Right lobe of liver (tissue), 6 donors: Measurements from ENCODE around the gene SHISAL2A. TPM values are rescaled to one million over a fixed set of nuclear protein-coding genes. Genes with fewer than 3 reads are reported as not detected.

ENCODE experiments used
- ATAC-seq, 4 donors: fragments of 200-7000 bp; cut with Tn5 transposase; one replicate each; pipeline ENCODE4 v1.9.1; 2020; ENCODE audit warnings: mild to moderate bottlenecking in 4 of 4, moderate library complexity in 4 of 4
- DNase-seq, 3 donors: peaks; one replicate each; pipeline ENCODE4 v3.0.0-alpha.2; 2020
- H3K27ac ChIP-seq, 3 donors: fragments of 200-600 bp; one replicate each; pipeline ENCODE4 v1.8.0; 2022
- H3K27me3 ChIP-seq, 2 donors: fragments of 200-600 bp; one replicate each; pipeline ENCODE4 v1.8.0; 2022
- H3K36me3 ChIP-seq, 4 donors: fragments of 200-600 bp; sonication (generic) in 1 of 4; one replicate each; pipeline versions ENCODE4 v1.5.1 to v1.8.0; 2017 to 2022; ENCODE audit warnings: control low read depth in 1 of 4
- H3K4me1 ChIP-seq, 4 donors: fragments of 200-600 bp; sonication (generic) in 1 of 4; one replicate each; pipeline versions ENCODE4 v1.5.1 to v1.8.0; 2017 to 2022; ENCODE audit warnings: control low read depth in 1 of 4
- H3K4me3 ChIP-seq, 3 donors: fragments of 200-600 bp; one replicate each; pipeline ENCODE4 v1.8.0; 2022
- H3K9me3 ChIP-seq, 4 donors: fragments of 200-600 bp; sonication (generic) in 1 of 4; one replicate each; pipeline versions ENCODE4 v1.5.1 to v1.8.0; 2017 to 2022; ENCODE audit warnings: control low read depth in 1 of 4
- CTCF ChIP-seq, 4 donors: fragments of 200-600 bp in 3 of 4; fragments of 450-650 bp in 1 of 4; IDR thresholded peaks; one replicate each; pipeline versions ENCODE4 v1.5.1 to v1.8.0; 2016 to 2022; ENCODE audit warnings: antibody characterized with exemption in 4 of 4, mild to moderate bottlenecking in 2 of 4
- POLR2A ChIP-seq: fragments of 450-650 bp; IDR thresholded peaks from one replicate; pipeline ENCODE4 v1.6.1; 2017; ENCODE audit warnings: antibody characterized with exemption, mild to moderate bottlenecking
- WGBS: methylation state at CpG from one replicate; pipeline ENCODE4 v1.1.6; 2018; ENCODE audit warnings: low coverage, low lambda C conversion rate; ENCODE audit not compliant: insufficient coverage; ENCODE audit errors: missing lambda C conversion rate; 5-methylcytosine and 5-hydroxymethylcytosine counted together
- intact Hi-C, 2 donors: fragments of 100-400 bp; cut with DNase I; formaldehyde crosslinking; loops; one replicate each; pipeline versions ENCODE4 v1.11.2 to v1.14.1; 2022
- total RNA-seq, 6 experiments: library from RNA; depleted of rRNA in 2 of 6; stranded (reverse); fragments of >200 nt in 2 of 6; fragmentation: NEBNext Ultra II Directional in 3 of 6; extraction: Animal tissue kit (Norgen Biotek cat#: 25700) in 3 of 6; gene quantifications; one replicate each; pipeline versions ENCODE4 v1.1.0 to v1.2.4, GENCODE V29; 2016 to 2023
- donor health status: DM: no; HTN: yes; CAD: no.
- donor health status: DM: no; HTN: no; CAD: no.
- donor health status: DM: no; HTN: no; CAD: no.
- donor health status: DM: no; HTN: yes; CAD: no.
- donor health status: DM: no; HTN: yes; CAD: no.

SHISAL2A gene
- total RNA-seq, 6 experiments from 2014 or later = not detected

- H3K4me3 ChIP-seq = no peak overlapping the region
- H3K27ac ChIP-seq = no peak overlapping the region
- no peaks in the 10 kb centered on the region for H3K9me3 ChIP-seq
- ATAC-seq (no peak), DNase-seq (no peak)
- WGBS = 75% methylated on average over 5 of the region's 5 CpGs
- intact Hi-C loops = no loop called here
- H3K27me3 ChIP-seq = no peaks in the 10 kb centered on the region
- H3K4me1 ChIP-seq = no peaks in the 10 kb centered on the region
- TF ChIP-seq POLR2A = no peak
- no peak for TF ChIP-seq CTCF (IDR thresholded peaks at IDR 0.05)
- no peaks in the 10 kb centered on the region for H3K36me3 ChIP-seq
Measured at GRCh38 chr1:52592637-52593323, 40.2 kb upstream of the SHISAL2A start.

GRCh38 chr1:52593495-52593894, 39.5 kb upstream of the SHISAL2A start:
- no peaks in the 10 kb centered on the region for H3K36me3 ChIP-seq
- WGBS = 91% methylated on average over 1 of the region's 1 CpG
- H3K9me3 ChIP-seq = no peaks in the 10 kb centered on the region
- intact Hi-C loops = no loop called here
- H3K27me3 ChIP-seq = no peaks in the 10 kb centered on the region
- H3K27ac ChIP-seq = no peak overlapping the region
- no peak for TF ChIP-seq CTCF (IDR thresholded peaks at IDR 0.05)
- no peak for TF ChIP-seq POLR2A
- H3K4me1 ChIP-seq = no peaks in the 10 kb centered on the region
- DNase-seq (no peak), ATAC-seq (no peak)
- H3K4me3 ChIP-seq = no peak overlapping the region

- Histone ChIP-seq H3K36me3 (no peaks in the 10 kb centered on the region), H3K27ac (no peak overlapping the region), H3K9me3 (no peaks in the 10 kb centered on the region), H3K4me3 (no peak overlapping the region), H3K4me1 (no peaks in the 10 kb centered on the region), H3K27me3 (no peaks in the 10 kb centered on the region)
- no peak for ATAC-seq
- WGBS = 39% methylated on average over 3 of the region's 3 CpGs
- intact Hi-C loops = no loop called here
- no peak for TF ChIP-seq CTCF (IDR thresholded peaks at IDR 0.05)
- TF ChIP-seq POLR2A = no peak
- no peak for DNase-seq
Measured at GRCh38 chr1:52595061-52595460, 37.9 kb upstream of the SHISAL2A start.

- Histone ChIP-seq H3K36me3 (no peaks in the 10 kb centered on the region), H3K4me3 (no peak overlapping the region), H3K27me3 (no peaks in the 10 kb centered on the region), H3K4me1 (peaks cover 0 to 4% (median 0%) of the 10 kb centered on the region in 4 donors), H3K9me3 (no peaks in the 10 kb centered on the region), H3K27ac (no peak overlapping the region)
- WGBS = 69% methylated on average over 2 of the region's 2 CpGs
- TF ChIP-seq CTCF (IDR thresholded peaks at IDR 0.05) (no peak), POLR2A (no peak)
- DNase-seq (no peak), ATAC-seq (no peak)
- intact Hi-C loops = no loop called here
Measured at GRCh38 chr1:52597912-52598311, 35.1 kb upstream of the SHISAL2A start.
